HG02973 (cell line): ENCODE data around the gene TCERG1.

Source experiments
- ATAC-seq: cut with Tn5 transposase; IDR thresholded peaks from one replicate; pipeline ENCODE4 v1.9.1; 2021; ENCODE audit warnings: moderate library complexity; ENCODE audit not compliant: unreplicated experiment

TCERG1 gene

GRCh38 chr5:146451411-146451810 is 4.3 kb downstream of the TCERG1 start:
- no peak for ATAC-seq

GRCh38 chr5:146457431-146457830 is 10.3 kb downstream of the TCERG1 start:
- ATAC-seq = no peak

- no peak for ATAC-seq
These were observed 11.8 kb downstream of the TCERG1 start for GRCh38 chr5:146458894-146459293.

GRCh38 chr5:146461319-146461718 is 14.2 kb downstream of the TCERG1 start:
- ATAC-seq = no peak

GRCh38 chr5:146463446-146463845 is 16.3 kb downstream of the TCERG1 start:
- ATAC-seq = no peak

GRCh38 chr5:146466521-146467349 is 19.6 kb downstream of the TCERG1 start:
- no peak for ATAC-seq

- no peak for ATAC-seq
These were observed 20.6 kb downstream of the TCERG1 start for GRCh38 chr5:146467760-146468159.

GRCh38 chr5:146474065-146474464 is 26.9 kb downstream of the TCERG1 start:
- no peak for ATAC-seq

GRCh38 chr5:146475190-146475780 is 28.2 kb downstream of the TCERG1 start:
- ATAC-seq = no peak

- ATAC-seq = no peak
These were observed 28.8 kb downstream of the TCERG1 start for GRCh38 chr5:146475906-146476305.

GRCh38 chr5:146482775-146483174 is 35.6 kb downstream of the TCERG1 start:
- no peak for ATAC-seq

- no peak for ATAC-seq
These were observed 37.7 kb downstream of the TCERG1 start for GRCh38 chr5:146484714-146485391.

- no peak for ATAC-seq
These were observed 43.1 kb downstream of the TCERG1 start for GRCh38 chr5:146490089-146490843.

GRCh38 chr5:146494656-146495055 is 47.5 kb downstream of the TCERG1 start:
- no peak for ATAC-seq

- no peak for ATAC-seq
These were observed 52.5 kb downstream of the TCERG1 start for GRCh38 chr5:146499680-146500079.

GRCh38 chr5:146507428-146507827 is 60.3 kb downstream of the TCERG1 start:
- ATAC-seq = no peak

GRCh38 chr5:146510559-146511125 is 63.5 kb downstream of the TCERG1 start:
- no peak for ATAC-seq

- ATAC-seq = no peak
These were observed 66.3 kb downstream of the TCERG1 start for GRCh38 chr5:146513462-146513861.

GRCh38 chr5:146514575-146514974 is 67.4 kb downstream of the TCERG1 start:
- no peak for ATAC-seq

GRCh38 chr5:146515473-146516150 is 68.5 kb downstream of the TCERG1 start:
- no peak for ATAC-seq
